Central memory CD4-positive, alpha-beta T cell (primary cell): ENCODE measurements around the gene TOX2.

Experiments used
- DNase-seq: peaks from one replicate; pipeline ENCODE4 v3.0.0; 2022

TOX2 gene

GRCh38 chr20:43941476-43942200 is 27.0 kb downstream of the TOX2 start:
- DNase-seq: no peak

GRCh38 chr20:43942201-43942590 is 27.5 kb downstream of the TOX2 start:
- DNase-seq: no peak

- peak; percentile 34 for DNase-seq
Observed at GRCh38 chr20:43942667-43943285, 28.1 kb downstream of the TOX2 start.

- no peak for DNase-seq
Observed at GRCh38 chr20:43943725-43944124, 29.1 kb downstream of the TOX2 start.

GRCh38 chr20:43944653-43945235 is 30.1 kb downstream of the TOX2 start:
- DNase-seq: no peak

GRCh38 chr20:43945391-43946205 is 30.9 kb downstream of the TOX2 start:
- no peak for DNase-seq

- DNase-seq: no peak
Observed at GRCh38 chr20:43946206-43946491, 31.5 kb downstream of the TOX2 start.

GRCh38 chr20:43946659-43947315 is 32.1 kb downstream of the TOX2 start:
- no peak for DNase-seq

GRCh38 chr20:43947316-43947710 is 32.7 kb downstream of the TOX2 start:
- no peak for DNase-seq

GRCh38 chr20:43948455-43948854 is 33.8 kb downstream of the TOX2 start:
- no peak for DNase-seq

- DNase-seq: no peak
Observed at GRCh38 chr20:43949248-43949647, 34.6 kb downstream of the TOX2 start.

- DNase-seq: peak; percentile 78
Observed at GRCh38 chr20:43949741-43950618, 35.3 kb downstream of the TOX2 start.

GRCh38 chr20:43953919-43954592 is 39.4 kb downstream of the TOX2 start:
- no peak for DNase-seq

- no peak for DNase-seq
Observed at GRCh38 chr20:43954704-43955061, 40.0 kb downstream of the TOX2 start.

- peak; percentile 50 for DNase-seq
Observed at GRCh38 chr20:43955062-43955749, 40.6 kb downstream of the TOX2 start.

- DNase-seq: no peak
Observed at GRCh38 chr20:43955750-43956191, 41.1 kb downstream of the TOX2 start.

- no peak for DNase-seq
Observed at GRCh38 chr20:43957392-43957791, 42.7 kb downstream of the TOX2 start.

- no peak for DNase-seq
Observed at GRCh38 chr20:43958626-43959025, 44.0 kb downstream of the TOX2 start.

GRCh38 chr20:43959079-43959919 is 44.6 kb downstream of the TOX2 start:
- DNase-seq: peak; percentile 68

- DNase-seq: no peak
Observed at GRCh38 chr20:43959920-43960227, 45.2 kb downstream of the TOX2 start.
